IMR-90 (cell line): ENCODE data around the gene DNTT. TPM values are rescaled to one million over a fixed set of nuclear protein-coding genes. Genes with fewer than 3 reads are reported as not detected.

Experiments
- ATAC-seq: fragments of 200-7000 bp; cut with Tn5 transposase; 2 replicates; pipeline ENCODE4 v1.9.1; 2020; ENCODE audit warnings: low read depth, mild to moderate bottlenecking, moderate library complexity
- BruUV-seq: library from RNA; stranded (reverse); fragments of 400-500 nt; replicated peaks from 2 replicates; lab custom pipeline; 2021; lab: Mats Ljungman, UMichigan
- CTCF ChIA-PET: fragments of 300-600 bp; formaldehyde crosslinking; extraction: SDS; loops from one replicate; lab custom pipeline; 2021; ENCODE audit warnings: antibody characterized with exemption; lab: Yijun Ruan, JAX
- POLR2A ChIA-PET: fragments of 300-600 bp; sonication (Branson Sonifier 250); formaldehyde crosslinking; loops from one replicate; lab custom pipeline; 2022; ENCODE audit warnings: antibody characterized with exemption; ENCODE audit not compliant: unreplicated experiment; lab: Charles Lee
- DNase-seq: peaks from one replicate; pipeline ENCODE4 v3.0.0; 2013
- H2AFZ ChIP-seq: replicated peaks from 2 replicates; pipeline ENCODE3; 2013; ENCODE audit warnings: low read length, mild to moderate bottlenecking; ENCODE audit not compliant: poor library complexity
- H2AK5ac ChIP-seq: 2 replicates; pipeline ENCODE4 v1.6.1; 2013; ENCODE audit warnings: low read depth, low read length, inconsistent platforms
- H2AK9ac ChIP-seq: replicated peaks from 2 replicates; pipeline ENCODE3; 2013; ENCODE audit warnings: mild to moderate bottlenecking, low read depth, low read length, moderate library complexity; ENCODE audit not compliant: poor library complexity
- H2BK120ac ChIP-seq: 2 replicates; pipeline ENCODE4 v1.6.1; 2013; ENCODE audit warnings: low read depth, low read length, inconsistent platforms
- H2BK15ac ChIP-seq: 3 replicates; pipeline ENCODE4 v1.6.1; 2013; ENCODE audit warnings: low read depth, low read length, inconsistent platforms
- H2BK20ac ChIP-seq: 2 replicates; pipeline ENCODE4 v1.6.1; 2013; ENCODE audit warnings: low read depth, mild to moderate bottlenecking, inconsistent platforms, low read length, moderate library complexity
- H2BK5ac ChIP-seq: 2 replicates; pipeline ENCODE4 v1.6.1; 2013; ENCODE audit warnings: mild to moderate bottlenecking, low read depth, low read length, inconsistent platforms; ENCODE audit not compliant: poor library complexity, severe bottlenecking
- H3K14ac ChIP-seq: replicated peaks from 2 replicates; pipeline ENCODE4 v1.6.1; 2013; ENCODE audit warnings: low read depth, low read length, inconsistent platforms
- H3K18ac ChIP-seq: 2 replicates; pipeline ENCODE4 v1.6.1; 2013; ENCODE audit warnings: low read depth, low read length, control low read depth
- H3K23ac ChIP-seq: 2 replicates; pipeline ENCODE4 v1.6.1; 2013; ENCODE audit warnings: low read depth, low read length, inconsistent platforms
- H3K27ac ChIP-seq: 2 replicates; pipeline ENCODE4 v1.5.1; 2013; ENCODE audit warnings: mild to moderate bottlenecking, control low read depth, low read length; ENCODE audit not compliant: insufficient read depth
- H3K27me3 ChIP-seq: 2 replicates; pipeline ENCODE4 v1.6.1; 2013; ENCODE audit warnings: low read length; ENCODE audit not compliant: control insufficient read depth, insufficient read depth
- H3K36me3 ChIP-seq: 2 replicates; pipeline ENCODE4 v1.6.1; 2013; ENCODE audit warnings: low read length, mixed read lengths; ENCODE audit not compliant: control insufficient read depth, insufficient read depth
- H3K4ac ChIP-seq: 2 replicates; pipeline ENCODE4 v1.6.1; 2013; ENCODE audit warnings: low read depth, low read length, inconsistent platforms
- H3K4me1 ChIP-seq: 2 replicates; pipeline ENCODE4 v1.6.1; 2013; ENCODE audit warnings: low read length, mixed read lengths; ENCODE audit not compliant: control insufficient read depth, insufficient read depth
- H3K4me2 ChIP-seq: 2 replicates; pipeline ENCODE4 v1.6.1; 2013; ENCODE audit warnings: low read depth, mild to moderate bottlenecking, control low read depth, low read length, moderate library complexity
- H3K4me3 ChIP-seq: 2 replicates; pipeline ENCODE4 v1.5.1; 2013; ENCODE audit warnings: low read depth, mild to moderate bottlenecking, control low read depth, low read length, moderate library complexity; ENCODE audit not compliant: insufficient read depth
- H3K56ac ChIP-seq: 2 replicates; pipeline ENCODE4 v1.6.1; 2013; ENCODE audit warnings: low read length, inconsistent platforms; ENCODE audit not compliant: insufficient read depth; ENCODE audit errors: extremely low read depth
- H3K79me1 ChIP-seq, 2 experiments: 2 replicates each; pipeline ENCODE4 v1.6.1; 2013; ENCODE audit warnings: low read length in 2 of 2, inconsistent platforms in 1 of 2, low read depth in 1 of 2
- H3K9ac ChIP-seq: 2 replicates; pipeline ENCODE4 v1.6.1; 2013; ENCODE audit warnings: low read depth, low read length, control low read depth
- H3K9me1 ChIP-seq: 2 replicates; pipeline ENCODE4 v1.6.1; 2013; ENCODE audit warnings: low read length, inconsistent platforms; ENCODE audit not compliant: insufficient read depth
- H3K9me3 ChIP-seq: 2 replicates; pipeline ENCODE4 v1.6.1; 2013; ENCODE audit warnings: low read length; ENCODE audit not compliant: control insufficient read depth, insufficient read depth
- H4K20me1 ChIP-seq: 2 replicates; pipeline ENCODE4 v1.6.1; 2013; ENCODE audit warnings: low read length, inconsistent platforms; ENCODE audit not compliant: insufficient read depth
- H4K5ac ChIP-seq: 2 replicates; pipeline ENCODE4 v1.6.1; 2013; ENCODE audit warnings: mild to moderate bottlenecking, low read depth, low read length, control low read depth
- H4K8ac ChIP-seq, 2 experiments: 2 replicates each; pipeline ENCODE4 v1.6.1; 2013; ENCODE audit warnings: low read depth in 2 of 2, low read length in 2 of 2, control low read depth in 1 of 2, inconsistent platforms in 1 of 2
- H4K91ac ChIP-seq: 2 replicates; pipeline ENCODE4 v1.6.1; 2013; ENCODE audit warnings: low read depth, low read length, inconsistent platforms; ENCODE audit not compliant: insufficient read depth
- BHLHE40 ChIP-seq: fragments of 150-350 bp; IDR thresholded peaks from 2 replicates; pipeline ENCODE4 v1.6.1; 2016; ENCODE audit warnings: mild to moderate bottlenecking, low read depth, low read length
- CEBPB ChIP-seq: IDR thresholded peaks from 2 replicates; pipeline ENCODE4 v1.6.1; 2012; ENCODE audit warnings: low read depth, low read length, improper control_type of control experiment
- CHD1 ChIP-seq: IDR thresholded peaks from 2 replicates; pipeline ENCODE4 v1.6.1; 2012; ENCODE audit warnings: low read depth, low read length, improper control_type of control experiment
- CTCF ChIP-seq: conservative IDR thresholded peaks from 2 replicates; pipeline ENCODE4 v1.5.1; 2012; ENCODE audit warnings: mild to moderate bottlenecking, low read depth, low read length, improper control_type of control experiment
- FOS ChIP-seq: fragments of 150-350 bp; IDR thresholded peaks from 2 replicates; pipeline ENCODE4 v1.6.1; 2016; ENCODE audit warnings: low read depth, low read length
- MAZ ChIP-seq: IDR thresholded peaks from 2 replicates; pipeline ENCODE4 v1.6.1; 2012; ENCODE audit warnings: low read depth, mild to moderate bottlenecking, low read length, improper control_type of control experiment, moderate library complexity, borderline replicate concordance
- MXI1 ChIP-seq: IDR thresholded peaks from 2 replicates; pipeline ENCODE4 v1.6.1; 2012; ENCODE audit warnings: low read depth, mild to moderate bottlenecking, low read length, moderate library complexity, borderline replicate concordance
- NFE2L2 ChIP-seq: fragments of 150-350 bp; IDR thresholded peaks from 2 replicates; pipeline ENCODE4 v1.6.1; 2016; ENCODE audit warnings: low read depth, mild to moderate bottlenecking, low read length
- POLR2A ChIP-seq: IDR thresholded peaks from 2 replicates; pipeline ENCODE4 v1.6.1; 2012; ENCODE audit warnings: mild to moderate bottlenecking, low read depth, low read length
- RAD21 ChIP-seq: IDR thresholded peaks from 2 replicates; pipeline ENCODE4 v1.6.1; 2012; ENCODE audit warnings: low read length, improper control_type of control experiment
- RCOR1 ChIP-seq: IDR thresholded peaks from 2 replicates; pipeline ENCODE4 v1.6.1; 2012; ENCODE audit warnings: mild to moderate bottlenecking, low read length, improper control_type of control experiment; ENCODE audit not compliant: insufficient replicate concordance
- SMC3 ChIP-seq: fragments of 150-350 bp; IDR thresholded peaks from 2 replicates; pipeline ENCODE4 v1.6.1; 2016; ENCODE audit warnings: low read depth, mild to moderate bottlenecking, antibody characterized with exemption, low read length, moderate library complexity
- WGBS, 2 experiments: methylation state at CpG; one replicate each; pipeline versions ENCODE4 v1.1.5 to v1.1.7; 2013; ENCODE audit warnings: missing lambda C conversion rate in 2 of 2; ENCODE audit not compliant: insufficient read length in 1 of 2; ENCODE audit errors: extremely low coverage in 2 of 2; 5-methylcytosine and 5-hydroxymethylcytosine counted together
- dilution Hi-C: fragments of 300-500 bp; cut with HindIII; formaldehyde crosslinking; loops from one replicate; pipeline ENCODE4 v1.14.3; 2018; ENCODE audit warnings: low sequenced_read_pairs; ENCODE audit not compliant: unreplicated experiment
- in situ Hi-C: fragments of 300-500 bp; cut with MboI; formaldehyde crosslinking; loops from 3 replicates; pipeline ENCODE4 v1.14.3; 2019; ENCODE audit warnings: low sequenced_read_pairs, inconsistent platforms, mixed read lengths
- intact Hi-C: fragments of 100-400 bp; cut with micrococcal nuclease; formaldehyde crosslinking; loops from 2 replicates; pipeline ENCODE4 v1.10.0; 2022
- polyA plus RNA-seq, 3 experiments: library from polyadenylated mRNA; depleted of rRNA; stranded (reverse); fragments of >200 nt; gene quantifications; 2 replicates each; pipeline ENCODE4 v1.2.3, GENCODE V29; 2012; ENCODE audit warnings: low replicate concordance in 1 of 3
- total RNA-seq: library from RNA; depleted of rRNA; stranded (reverse); fragments of >200 nt; gene quantifications from 2 replicates; pipeline ENCODE4 v1.2.3, GENCODE V29; 2012
- TF ChIP-seq, protein P1 (sequence below): fragments of 150-350 bp; IDR thresholded peaks from 2 replicates; pipeline ENCODE4 v1.6.1; 2017; ENCODE audit warnings: mild to moderate bottlenecking, antibody characterized with exemption, low read length, low read depth
- TF ChIP-seq, protein P2 (sequence below): fragments of 150-350 bp; IDR thresholded peaks from 2 replicates; pipeline ENCODE4 v1.6.1; 2016; ENCODE audit warnings: low read depth, mild to moderate bottlenecking, low read length, moderate library complexity, borderline replicate concordance

Gene DNTT
- total and polyA plus RNA-seq, 2 of the 4 experiments (the other 2 are of a cell fraction): not detected

DNA sequence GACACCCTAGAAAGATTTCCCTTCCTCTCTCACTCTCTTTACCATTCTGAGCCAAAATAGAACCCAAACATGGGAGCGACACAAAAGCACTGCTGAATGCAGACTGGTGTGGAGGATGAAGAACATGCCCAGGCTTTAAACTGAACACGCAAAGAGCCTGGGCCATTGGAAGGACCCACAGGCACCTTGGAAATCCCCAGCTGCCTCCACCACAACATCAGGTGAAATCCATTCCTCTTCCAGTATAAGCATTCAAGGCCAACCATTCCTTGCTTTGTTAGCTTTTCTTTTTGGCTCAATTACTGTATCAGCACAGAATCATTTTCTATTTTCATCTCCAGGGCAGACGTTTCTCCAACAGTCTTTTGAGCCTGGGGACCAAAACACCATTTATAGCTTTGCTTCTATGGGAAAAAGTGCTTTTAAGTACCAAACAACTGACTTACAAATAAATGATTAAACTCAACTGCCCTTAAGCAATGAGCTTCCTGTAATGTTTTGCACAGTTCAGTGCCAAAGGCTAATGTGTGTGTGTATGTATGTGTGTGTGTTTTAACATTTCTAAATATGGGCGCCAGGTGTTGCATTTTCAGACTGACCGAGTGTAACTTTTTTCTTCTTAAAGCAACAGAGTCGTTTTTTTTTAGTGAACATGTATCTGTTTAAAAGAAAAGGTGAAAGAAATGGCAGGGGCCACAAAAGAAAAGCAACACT lies 16.7 kb upstream of the DNTT start:
- BruUV-seq: no TSS peak
- Histone ChIP-seq H3K9ac (no peak overlapping the region), H3K27ac (no peak overlapping the region), H3K18ac (no peak overlapping the region), H3K27me3 (no peaks in the 10 kb centered on the region), H2AK5ac (no peak overlapping the region), H4K20me1 (no peaks in the 10 kb centered on the region), H3K56ac (no peak overlapping the region), H2AFZ (no peak overlapping the region), H4K91ac (no peak overlapping the region), H3K9me3 (no peaks in the 10 kb centered on the region), H2BK120ac (no peak overlapping the region), H3K9me1 (no peaks in the 10 kb centered on the region), H3K36me3 (no peaks in the 10 kb centered on the region), H3K4me2 (no peak overlapping the region), H2BK20ac (no peak overlapping the region), H4K8ac (no peak overlapping the region), H3K79me1 (no peaks in the 10 kb centered on the region), H3K4ac (no peak overlapping the region), H2BK5ac (no peak overlapping the region), H3K4me3 (no peak overlapping the region), H3K23ac (no peak overlapping the region), H2BK15ac (no peak overlapping the region), H3K4me1 (no peaks in the 10 kb centered on the region), H4K5ac (no peak overlapping the region), H3K14ac (no peak overlapping the region), H2AK9ac (no peak overlapping the region)
- intact Hi-C loops: no loop called here
- ATAC-seq: no peak
- TF ChIP-seq RCOR1 (no peak), CTCF (no peak), BHLHE40 (no peak), MXI1 (no peak), NFE2L2 (no peak), SMC3 (no peak), RAD21 (no peak), CHD1 (no peak), FOS (no peak), POLR2A (no peak), MAZ (no peak), CEBPB (no peak)
- TF ChIP-seq, protein P1, sequence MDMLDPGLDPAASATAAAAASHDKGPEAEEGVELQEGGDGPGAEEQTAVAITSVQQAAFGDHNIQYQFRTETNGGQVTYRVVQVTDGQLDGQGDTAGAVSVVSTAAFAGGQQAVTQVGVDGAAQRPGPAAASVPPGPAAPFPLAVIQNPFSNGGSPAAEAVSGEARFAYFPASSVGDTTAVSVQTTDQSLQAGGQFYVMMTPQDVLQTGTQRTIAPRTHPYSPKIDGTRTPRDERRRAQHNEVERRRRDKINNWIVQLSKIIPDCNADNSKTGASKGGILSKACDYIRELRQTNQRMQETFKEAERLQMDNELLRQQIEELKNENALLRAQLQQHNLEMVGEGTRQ: no peak
- TF ChIP-seq, protein P2, sequence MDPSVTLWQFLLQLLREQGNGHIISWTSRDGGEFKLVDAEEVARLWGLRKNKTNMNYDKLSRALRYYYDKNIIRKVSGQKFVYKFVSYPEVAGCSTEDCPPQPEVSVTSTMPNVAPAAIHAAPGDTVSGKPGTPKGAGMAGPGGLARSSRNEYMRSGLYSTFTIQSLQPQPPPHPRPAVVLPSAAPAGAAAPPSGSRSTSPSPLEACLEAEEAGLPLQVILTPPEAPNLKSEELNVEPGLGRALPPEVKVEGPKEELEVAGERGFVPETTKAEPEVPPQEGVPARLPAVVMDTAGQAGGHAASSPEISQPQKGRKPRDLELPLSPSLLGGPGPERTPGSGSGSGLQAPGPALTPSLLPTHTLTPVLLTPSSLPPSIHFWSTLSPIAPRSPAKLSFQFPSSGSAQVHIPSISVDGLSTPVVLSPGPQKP: no peak
- dilution Hi-C loops: no loop called here
- CTCF ChIA-PET: interaction anchor here (0.6 to 1.1 kb wide), 3 partner anchors 222 to 775 kb away, joined by 3 to 4 read pairs (median 3); no protein-coding TSS in a partner anchor
- in situ Hi-C loops: no loop called here
- DNase-seq: no peak
- no CpG with 5 or more reads among the region's 6 CpGs for WGBS, 2 experiments
- POLR2A ChIA-PET: no interaction called here
